CD14-positive monocyte (primary cell): ENCODE measurements around the gene CD22. TPM values are rescaled to one million over a fixed set of nuclear protein-coding genes. Genes with fewer than 3 reads are reported as not detected.

ENCODE experiments used
- DNase-seq, 3 donors: peaks; one replicate each; pipeline ENCODE4 v3.0.0-alpha.2; 2011 to 2022
- H2AFZ ChIP-seq: 2 replicates; pipeline ENCODE4 v1.6.0; 2012; ENCODE audit warnings: mild to moderate bottlenecking, low read depth, low read length, inconsistent platforms; ENCODE audit not compliant: insufficient read depth, poor library complexity, severe bottlenecking
- H3K27ac ChIP-seq, 2 donors: 1 replicate in 1 of 2; 2 replicates in 1 of 2; pipeline ENCODE4 v1.5.1; 2012 to 2013; ENCODE audit warnings: low read length in 2 of 2, control low read depth in 1 of 2, inconsistent platforms in 1 of 2, low read depth in 1 of 2, mild to moderate bottlenecking in 1 of 2
- H3K27me3 ChIP-seq, 2 donors: one replicate each; pipeline versions ENCODE4 v1.6.0 to v1.6.1; 2011 to 2013; ENCODE audit warnings: low read length in 2 of 2; ENCODE audit not compliant: control insufficient read depth in 2 of 2, insufficient read depth in 2 of 2
- H3K36me3 ChIP-seq, 2 donors: replicated peaks in 1 of 2; 1 replicate in 1 of 2; 2 replicates in 1 of 2; pipeline versions ENCODE4 v1.5.1 to v1.6.1; 2012 to 2013; ENCODE audit warnings: low read length in 2 of 2, control low read depth in 1 of 2, inconsistent platforms in 1 of 2, mild to moderate bottlenecking in 1 of 2; ENCODE audit not compliant: insufficient read depth in 2 of 2, control insufficient read depth in 1 of 2
- H3K4me1 ChIP-seq, 2 donors: 1 replicate in 1 of 2; 2 replicates in 1 of 2; pipeline versions ENCODE4 v1.5.1 to v1.6.1; 2012 to 2013; ENCODE audit warnings: low read length in 2 of 2, control low read depth in 1 of 2, inconsistent platforms in 1 of 2, mild to moderate bottlenecking in 1 of 2, moderate library complexity in 1 of 2; ENCODE audit not compliant: insufficient read depth in 2 of 2, control insufficient read depth in 1 of 2
- H3K4me2 ChIP-seq: replicated peaks from 2 replicates; pipeline ENCODE3; 2012; ENCODE audit warnings: low read length, moderate library complexity, mild to moderate bottlenecking; ENCODE audit not compliant: poor library complexity, severe bottlenecking; ENCODE audit errors: extremely low read depth
- H3K4me3 ChIP-seq, 3 experiments: fragments of 200-600 bp in 1 of 3; sonication (generic) in 1 of 3; replicated peaks in 1 of 3; 1 replicate in 2 of 3; 2 replicates in 1 of 3; pipeline ENCODE4 v1.5.1; 2011 to 2013; ENCODE audit warnings: low read length in 3 of 3, mild to moderate bottlenecking in 3 of 3, control low read depth in 2 of 3, low read depth in 2 of 3, inconsistent platforms in 1 of 3, moderate library complexity in 1 of 3
- H3K79me2 ChIP-seq: 2 replicates; pipeline ENCODE4 v1.6.0; 2012; ENCODE audit warnings: mild to moderate bottlenecking, control low read depth, inconsistent platforms, low read length, moderate library complexity; ENCODE audit not compliant: insufficient read depth
- H3K9ac ChIP-seq: 2 replicates; pipeline ENCODE4 v1.6.0; 2017; ENCODE audit warnings: low read length, mild to moderate bottlenecking; ENCODE audit not compliant: insufficient read depth, poor library complexity, severe bottlenecking
- H3K9me3 ChIP-seq, 2 donors: replicated peaks in 1 of 2; 1 replicate in 1 of 2; 2 replicates in 1 of 2; pipeline versions ENCODE4 v1.5.1 to v1.6.1; 2012 to 2013; ENCODE audit warnings: low read length in 2 of 2, control low read depth in 1 of 2; ENCODE audit not compliant: control insufficient read depth in 1 of 2, insufficient read depth in 1 of 2
- H4K20me1 ChIP-seq: 2 replicates; pipeline ENCODE4 v1.6.0; 2012; ENCODE audit warnings: mild to moderate bottlenecking, low read length, control low read depth, moderate library complexity; ENCODE audit not compliant: insufficient read depth
- H3K27ac Mint-ChIP-seq, 7 donors: one replicate each; pipeline ENCODE4 v1.8.0; 2020; ENCODE audit warnings: mild to moderate bottlenecking in 7 of 7, mixed read lengths in 7 of 7, moderate library complexity in 6 of 7, inconsistent platforms in 2 of 7
- H3K27me3 Mint-ChIP-seq, 3 donors: one replicate each; pipeline ENCODE4 v1.8.0; 2021 to 2022; ENCODE audit warnings: low read depth in 3 of 3, mild to moderate bottlenecking in 3 of 3, mixed read lengths in 3 of 3, moderate library complexity in 3 of 3, inconsistent platforms in 1 of 3
- H3K36me3 Mint-ChIP-seq, 2 donors: one replicate each; pipeline ENCODE4 v1.8.0; 2020; ENCODE audit warnings: mixed read lengths in 2 of 2, inconsistent platforms in 1 of 2, mild to moderate bottlenecking in 1 of 2
- H3K4me1 Mint-ChIP-seq: one replicate; pipeline ENCODE4 v1.8.0; 2020; ENCODE audit warnings: mild to moderate bottlenecking, mixed read lengths
- H3K4me3 Mint-ChIP-seq, 2 donors: one replicate each; pipeline ENCODE4 v1.8.0; 2020; ENCODE audit warnings: mild to moderate bottlenecking in 2 of 2, mixed read lengths in 2 of 2, moderate library complexity in 1 of 2
- H3K9me3 Mint-ChIP-seq, 7 donors: one replicate each; pipeline ENCODE4 v1.8.0; 2020 to 2022; ENCODE audit warnings: mixed read lengths in 7 of 7, mild to moderate bottlenecking in 6 of 7, moderate library complexity in 6 of 7, inconsistent platforms in 2 of 7
- CTCF ChIP-seq: fragments of 200-600 bp; IDR thresholded peaks from one replicate; pipeline ENCODE4 v1.8.0; 2022; ENCODE audit warnings: antibody characterized with exemption, mild to moderate bottlenecking
- WGBS: methylation state at CpG from one replicate; pipeline ENCODE4 v1.1.5; 2013; ENCODE audit warnings: missing lambda C conversion rate; ENCODE audit not compliant: insufficient coverage; 5-methylcytosine and 5-hydroxymethylcytosine counted together
- intact Hi-C, 2 donors: fragments of 100-400 bp; cut with micrococcal nuclease; formaldehyde crosslinking; loops; one replicate each; pipeline versions ENCODE4 v1.15.0 to v1.15.1; 2023
- polyA plus RNA-seq, 3 donors: library from polyadenylated mRNA; depleted of rRNA in 1 of 3; unstranded in 2 of 3; stranded (reverse) in 1 of 3; fragments of 300-500 nt in 2 of 3; fragments of >200 nt in 1 of 3; fragmentation: Illumina TruSeq in 2 of 3; gene quantifications; 1 replicate in 2 of 3; 2 replicates in 1 of 3; pipeline ENCODE4 v1.2.3, GENCODE V29; 2012 to 2021

The CD22 gene
- polyA plus RNA-seq, 3 donors = 0.24 to 4.8 (median 0.88) TPM

GRCh38 chr19:35365303-35365702 is 36.3 kb downstream of the CD22 start:
- Histone ChIP-seq H3K4me2 (no peak overlapping the region), H3K9me3 (peaks cover 0 to 13% of the 10 kb centered on the region in 2 donors), H3K4me3 (no peak overlapping the region), H3K9ac (no peak overlapping the region), H3K79me2 (no peaks in the 10 kb centered on the region), H4K20me1 (no peaks in the 10 kb centered on the region), H3K27ac (no peak overlapping the region), H3K27me3 (peaks cover 0 to 4% of the 10 kb centered on the region in 2 donors), H2AFZ (no peak overlapping the region), H3K36me3 (no peaks in the 10 kb centered on the region), H3K4me1 (no peaks in the 10 kb centered on the region)
- WGBS = 93% methylated on average over 3 of the region's 4 CpGs
- intact Hi-C loops = no loop called here
- H3K27me3 Mint-ChIP-seq = peaks cover 0 to 22% (median 8%) of the 10 kb centered on the region in 3 donors
- no peak overlapping the region for H3K4me3 Mint-ChIP-seq
- H3K27ac Mint-ChIP-seq = no peak overlapping the region
- H3K9me3 Mint-ChIP-seq = peaks cover 0 to 18% (median 11%) of the 10 kb centered on the region in 7 donors
- TF ChIP-seq CTCF = no peak
- no peaks in the 10 kb centered on the region for H3K36me3 Mint-ChIP-seq
- no peaks in the 10 kb centered on the region for H3K4me1 Mint-ChIP-seq
- DNase-seq = no peak

- DNase-seq = no peak
- Mint-ChIP-seq H3K27ac (no peak overlapping the region), H3K27me3 (peaks cover 0 to 10% (median 2%) of the 10 kb centered on the region in 3 donors), H3K4me3 (peak overlapping the region in 1 of 2 donors; percentile 8), H3K9me3 (peaks cover 0 to 18% (median 11%) of the 10 kb centered on the region in 7 donors), H3K4me1 (no peaks in the 10 kb centered on the region), H3K36me3 (no peaks in the 10 kb centered on the region)
- H3K4me2 ChIP-seq = no peak overlapping the region
- no CpG with 5 or more reads among the region's 1 CpG for WGBS
- no peaks in the 10 kb centered on the region for H4K20me1 ChIP-seq
- H3K4me3 ChIP-seq = no peak overlapping the region
- no peaks in the 10 kb centered on the region for H3K36me3 ChIP-seq
- no peak overlapping the region for H3K27ac ChIP-seq
- no peaks in the 10 kb centered on the region for H3K4me1 ChIP-seq
- no peak for TF ChIP-seq CTCF
- H3K27me3 ChIP-seq = peaks cover 0 to 4% of the 10 kb centered on the region in 2 donors
- peaks cover 0 to 13% of the 10 kb centered on the region in 2 donors for H3K9me3 ChIP-seq
- no peak overlapping the region for H3K9ac ChIP-seq
- H3K79me2 ChIP-seq = no peaks in the 10 kb centered on the region
- intact Hi-C loops = no loop called here
- no peak overlapping the region for H2AFZ ChIP-seq
Measured at GRCh38 chr19:35368378-35368777, 39.4 kb downstream of the CD22 start.
